GM12801 (cell line): ENCODE measurements around the gene ZSWIM4.

Experiments
- CTCF ChIP-seq: IDR thresholded peaks from one replicate; pipeline ENCODE4 v1.5.1; 2011; ENCODE audit warnings: control low read depth; ENCODE audit not compliant: insufficient read length; ENCODE audit errors: extremely low read depth

ZSWIM4 gene

DNA sequence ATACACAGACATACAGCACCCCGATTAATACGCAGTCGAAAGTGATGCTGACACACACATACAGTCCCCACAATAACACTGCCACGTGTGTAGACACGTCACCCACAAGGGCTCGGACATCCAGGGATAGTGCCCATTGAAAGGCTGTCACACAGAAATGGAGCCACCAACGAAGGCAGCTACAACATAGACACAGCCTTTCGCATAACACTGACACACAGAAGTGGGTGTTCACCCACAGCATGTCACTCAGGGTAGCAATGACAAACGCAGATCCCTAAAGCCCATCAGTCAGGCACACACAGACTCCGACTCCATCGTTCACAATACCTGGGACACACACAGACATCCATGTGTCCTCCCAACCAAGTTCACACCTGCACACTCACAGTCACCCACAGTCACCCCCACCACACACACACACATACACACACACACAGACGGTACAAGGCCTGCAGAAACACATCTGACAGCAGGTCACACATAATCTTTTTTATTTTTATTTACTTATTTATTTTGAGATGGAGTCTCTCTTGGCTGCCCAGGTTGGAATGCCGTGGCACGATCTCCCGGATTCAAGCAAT is 71.3 kb downstream of the ZSWIM4 start:
- TF ChIP-seq CTCF = no peak

GRCh38 chr19:13868663-13869062 is 73.4 kb downstream of the ZSWIM4 start:
- no peak for TF ChIP-seq CTCF

DNA sequence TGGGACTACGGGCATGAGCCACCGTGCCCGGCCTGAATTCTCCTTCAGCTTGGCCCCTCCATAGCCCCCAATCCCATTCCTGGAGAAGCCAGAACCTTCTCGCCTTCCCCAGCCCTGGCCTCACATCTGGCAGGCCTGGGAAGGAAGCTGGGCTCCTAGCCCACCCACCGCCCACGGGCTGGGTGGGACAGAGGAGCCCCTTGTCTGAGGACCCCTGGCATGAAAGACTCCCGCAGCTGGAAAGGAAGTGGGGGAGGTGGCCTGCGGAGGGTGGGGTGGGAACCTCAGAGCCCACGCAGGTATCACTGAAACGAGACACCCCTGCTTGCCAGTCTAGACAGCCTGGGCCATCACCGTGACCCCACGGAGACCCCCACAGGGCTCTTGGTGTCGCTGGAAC is 74.0 kb downstream of the ZSWIM4 start:
- TF ChIP-seq CTCF = no peak

DNA sequence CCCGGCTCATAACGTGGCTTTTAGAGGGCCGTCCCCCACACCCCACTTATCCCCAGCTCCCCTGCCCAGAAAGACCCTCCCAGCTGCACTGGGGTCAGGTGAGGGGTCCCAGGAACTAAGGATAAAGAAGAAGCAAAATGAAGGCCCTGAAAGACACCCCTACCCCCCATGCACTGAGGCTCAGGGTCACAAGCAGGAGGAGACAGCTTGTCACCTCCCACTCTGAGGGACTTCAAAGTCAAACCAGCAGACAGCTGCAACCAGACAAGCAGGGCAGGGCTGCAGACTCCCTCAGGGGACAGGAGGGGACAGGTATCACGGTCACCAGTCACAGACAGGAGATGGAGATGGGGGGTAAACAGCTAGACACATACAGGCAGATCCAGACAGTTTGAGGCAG is 75.6 kb downstream of the ZSWIM4 start:
- TF ChIP-seq CTCF = no peak

GRCh38 chr19:13872339-13872694 is 77.1 kb downstream of the ZSWIM4 start:
- TF ChIP-seq CTCF = no peak

DNA sequence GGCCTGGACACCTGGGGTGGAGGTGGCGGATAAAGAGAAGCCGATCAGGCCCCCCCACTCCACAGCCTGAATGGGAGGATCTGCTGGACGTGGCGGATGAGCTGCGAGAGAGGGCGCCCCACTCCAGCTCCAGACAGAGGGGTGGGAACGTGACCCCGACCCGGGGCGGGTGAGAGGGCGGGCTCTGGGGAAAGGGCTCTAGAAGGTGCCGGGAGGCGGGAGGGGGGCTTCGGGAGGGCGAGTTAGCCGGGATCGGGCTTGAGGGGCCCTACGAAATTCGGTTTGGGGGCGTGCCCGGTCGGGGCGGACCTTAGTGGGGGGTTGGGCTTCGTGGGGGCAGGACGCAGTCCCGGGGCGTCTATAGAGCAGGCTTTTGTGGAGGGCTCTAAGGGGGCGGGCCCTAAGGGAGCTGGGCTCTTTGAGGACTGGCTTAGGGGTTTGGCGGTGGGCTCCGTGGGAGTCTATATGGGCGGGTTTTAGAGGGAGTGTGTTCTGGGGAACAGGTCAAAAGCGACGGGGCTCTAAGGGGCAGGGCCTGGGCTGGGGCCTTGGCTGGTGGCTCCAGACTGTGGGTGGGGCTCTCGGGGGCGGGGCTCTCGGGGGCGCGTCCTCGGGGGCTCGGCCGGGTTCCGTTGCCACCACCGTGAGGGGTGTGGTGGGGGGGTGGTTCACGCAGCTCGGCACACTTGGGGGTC is 77.6 kb downstream of the ZSWIM4 start:
- TF ChIP-seq CTCF = no peak

GRCh38 chr19:13873834-13874515 is 78.7 kb downstream of the ZSWIM4 start:
- TF ChIP-seq CTCF = no peak
